ENCODE data around the gene NR2C2.
A peak's percentile ranks its signal among the peaks of the same experiment; 100 is the strongest.
"Not testable (repeated sequence)": the region's sequence is repeated elsewhere in the genome, so short reads cannot be mapped to it uniquely, and the experiment has no call there.

Gene NR2C2

GRCh38 chr3:14947100-14947885 lies at the start of gene NR2C2:
TSS of gene NR2C2 (plus strand) at chr3:14947583. CDS start at chr3:15003915, 56,332 bp downstream.
- Histone ChIP-seq H3K36me3 (ENCODE audit: insufficient read depth, low read length) (peaks cover 43% of the 10 kb centered on the region), H2AFZ (ENCODE audit: low read depth, low read length) (peak within 1 kb of the TSS; percentile 82), H3K4me3 (ENCODE audit: low read length) (peak within 1 kb of the TSS; percentile 99), H3K4me1 (ENCODE audit: insufficient read depth, low read length) (peaks cover 24% of the 10 kb centered on the region), H3K9me3 (ENCODE audit: low read length) (no peaks in the 10 kb centered on the region), H3K27me3 (ENCODE audit: insufficient read depth, low read length) (no peaks in the 10 kb centered on the region)

GRCh38 chr3:14898929-14899328 lies 48.5 kb upstream of the NR2C2 start:
- Histone ChIP-seq H3K9me3 (ENCODE audit: low read length) (no peaks in the 10 kb centered on the region), H3K36me3 (ENCODE audit: insufficient read depth, low read length) (no peaks in the 10 kb centered on the region), H2AFZ (ENCODE audit: low read depth, low read length) (no peak overlapping the region), H3K4me3 (ENCODE audit: low read length) (no peak overlapping the region), H3K4me1 (ENCODE audit: insufficient read depth, low read length) (no peaks in the 10 kb centered on the region), H3K27me3 (ENCODE audit: insufficient read depth, low read length) (no peaks in the 10 kb centered on the region)

- H3K36me3 ChIP-seq (ENCODE audit: insufficient read depth, low read length), result no peaks in the 10 kb centered on the region
- no peaks in the 10 kb centered on the region for H3K4me1 ChIP-seq (ENCODE audit: insufficient read depth, low read length)
- no peak overlapping the region for H3K4me3 ChIP-seq (ENCODE audit: low read length)
These were observed 47.3 kb upstream of the NR2C2 start for GRCh38 chr3:14899993-14900618.

GRCh38 chr3:14900881-14901873 lies 46.2 kb upstream of the NR2C2 start:
- Histone ChIP-seq H3K4me3 (ENCODE audit: low read length) (no peak overlapping the region), H3K4me1 (ENCODE audit: insufficient read depth, low read length) (no peaks in the 10 kb centered on the region), H3K36me3 (ENCODE audit: insufficient read depth, low read length) (no peaks in the 10 kb centered on the region), H3K27me3 (ENCODE audit: insufficient read depth, low read length) (no peaks in the 10 kb centered on the region), H2AFZ (ENCODE audit: low read depth, low read length) (no peak overlapping the region), H3K9me3 (ENCODE audit: low read length) (no peaks in the 10 kb centered on the region)

More at GRCh38 chr3:14899993-14900618, 47.3 kb upstream of the NR2C2 start:
- Histone ChIP-seq H3K9me3 (ENCODE audit: low read length) (no peaks in the 10 kb centered on the region), H2AFZ (ENCODE audit: low read depth, low read length) (no peak overlapping the region), H3K27me3 (ENCODE audit: insufficient read depth, low read length) (no peaks in the 10 kb centered on the region)

- H3K27me3 ChIP-seq (ENCODE audit: insufficient read depth, low read length), result no peaks in the 10 kb centered on the region
- no peak overlapping the region for H3K4me3 ChIP-seq (ENCODE audit: low read length)
- H3K9me3 ChIP-seq (ENCODE audit: low read length), result no peaks in the 10 kb centered on the region
- H3K4me1 ChIP-seq (ENCODE audit: insufficient read depth, low read length), result no peaks in the 10 kb centered on the region
- no peak overlapping the region for H2AFZ ChIP-seq (ENCODE audit: low read depth, low read length)
- no peaks in the 10 kb centered on the region for H3K36me3 ChIP-seq (ENCODE audit: insufficient read depth, low read length)
These were observed 44.7 kb upstream of the NR2C2 start for GRCh38 chr3:14902719-14903118.

GRCh38 chr3:14903501-14903900 lies 43.9 kb upstream of the NR2C2 start:
- H3K27me3 ChIP-seq (ENCODE audit: insufficient read depth, low read length); H2AFZ ChIP-seq (ENCODE audit: low read depth, low read length); H3K4me3 ChIP-seq (ENCODE audit: low read length); H3K9me3 ChIP-seq (ENCODE audit: low read length); H3K4me1 ChIP-seq (ENCODE audit: insufficient read depth, low read length); H3K36me3 ChIP-seq (ENCODE audit: insufficient read depth, low read length): not testable (repeated sequence)

GRCh38 chr3:14905055-14905657 lies 42.2 kb upstream of the NR2C2 start:
- Histone ChIP-seq H3K36me3 (ENCODE audit: insufficient read depth, low read length) (no peaks in the 10 kb centered on the region), H3K9me3 (ENCODE audit: low read length) (no peaks in the 10 kb centered on the region), H3K4me3 (ENCODE audit: low read length) (no peak overlapping the region), H3K4me1 (ENCODE audit: insufficient read depth, low read length) (no peaks in the 10 kb centered on the region), H3K27me3 (ENCODE audit: insufficient read depth, low read length) (no peaks in the 10 kb centered on the region), H2AFZ (ENCODE audit: low read depth, low read length) (no peak overlapping the region)

- Histone ChIP-seq H3K4me1 (ENCODE audit: insufficient read depth, low read length) (no peaks in the 10 kb centered on the region), H3K36me3 (ENCODE audit: insufficient read depth, low read length) (no peaks in the 10 kb centered on the region), H3K27me3 (ENCODE audit: insufficient read depth, low read length) (no peaks in the 10 kb centered on the region), H3K4me3 (ENCODE audit: low read length) (no peak overlapping the region), H3K9me3 (ENCODE audit: low read length) (no peaks in the 10 kb centered on the region), H2AFZ (ENCODE audit: low read depth, low read length) (no peak overlapping the region)
These were observed 40.9 kb upstream of the NR2C2 start for GRCh38 chr3:14906355-14906971.

GRCh38 chr3:14907043-14907966 lies 40.1 kb upstream of the NR2C2 start:
- Histone ChIP-seq H2AFZ (ENCODE audit: low read depth, low read length) (no peak overlapping the region), H3K27me3 (ENCODE audit: insufficient read depth, low read length) (peaks cover 1% of the 10 kb centered on the region), H3K4me1 (ENCODE audit: insufficient read depth, low read length) (no peaks in the 10 kb centered on the region), H3K9me3 (ENCODE audit: low read length) (no peaks in the 10 kb centered on the region), H3K36me3 (ENCODE audit: insufficient read depth, low read length) (no peaks in the 10 kb centered on the region), H3K4me3 (ENCODE audit: low read length) (no peak overlapping the region)

- Histone ChIP-seq H3K4me1 (ENCODE audit: insufficient read depth, low read length) (no peaks in the 10 kb centered on the region), H3K27me3 (ENCODE audit: insufficient read depth, low read length) (peaks cover 6% of the 10 kb centered on the region), H3K4me3 (ENCODE audit: low read length) (no peak overlapping the region), H2AFZ (ENCODE audit: low read depth, low read length) (no peak overlapping the region), H3K9me3 (ENCODE audit: low read length) (no peaks in the 10 kb centered on the region), H3K36me3 (ENCODE audit: insufficient read depth, low read length) (no peaks in the 10 kb centered on the region)
These were observed 38.1 kb upstream of the NR2C2 start for GRCh38 chr3:14909250-14909649.

- no peaks in the 10 kb centered on the region for H3K9me3 ChIP-seq (ENCODE audit: low read length)
- no peak overlapping the region for H2AFZ ChIP-seq (ENCODE audit: low read depth, low read length)
- no peaks in the 10 kb centered on the region for H3K4me1 ChIP-seq (ENCODE audit: insufficient read depth, low read length)
- no peaks in the 10 kb centered on the region for H3K36me3 ChIP-seq (ENCODE audit: insufficient read depth, low read length)
- H3K27me3 ChIP-seq (ENCODE audit: insufficient read depth, low read length), result peaks cover 6% of the 10 kb centered on the region
- no peak overlapping the region for H3K4me3 ChIP-seq (ENCODE audit: low read length)
These were observed 35.7 kb upstream of the NR2C2 start for GRCh38 chr3:14911651-14912050.

Data from neuron (in vitro differentiated cells).